ENCODE results near the gene CFAP69. TPM values are rescaled to one million over a fixed set of nuclear protein-coding genes. Genes with fewer than 3 reads are reported as not detected.

The CFAP69 gene
- total RNA-seq, 1 experiment from 2014 or later = 15.0 TPM

DNA sequence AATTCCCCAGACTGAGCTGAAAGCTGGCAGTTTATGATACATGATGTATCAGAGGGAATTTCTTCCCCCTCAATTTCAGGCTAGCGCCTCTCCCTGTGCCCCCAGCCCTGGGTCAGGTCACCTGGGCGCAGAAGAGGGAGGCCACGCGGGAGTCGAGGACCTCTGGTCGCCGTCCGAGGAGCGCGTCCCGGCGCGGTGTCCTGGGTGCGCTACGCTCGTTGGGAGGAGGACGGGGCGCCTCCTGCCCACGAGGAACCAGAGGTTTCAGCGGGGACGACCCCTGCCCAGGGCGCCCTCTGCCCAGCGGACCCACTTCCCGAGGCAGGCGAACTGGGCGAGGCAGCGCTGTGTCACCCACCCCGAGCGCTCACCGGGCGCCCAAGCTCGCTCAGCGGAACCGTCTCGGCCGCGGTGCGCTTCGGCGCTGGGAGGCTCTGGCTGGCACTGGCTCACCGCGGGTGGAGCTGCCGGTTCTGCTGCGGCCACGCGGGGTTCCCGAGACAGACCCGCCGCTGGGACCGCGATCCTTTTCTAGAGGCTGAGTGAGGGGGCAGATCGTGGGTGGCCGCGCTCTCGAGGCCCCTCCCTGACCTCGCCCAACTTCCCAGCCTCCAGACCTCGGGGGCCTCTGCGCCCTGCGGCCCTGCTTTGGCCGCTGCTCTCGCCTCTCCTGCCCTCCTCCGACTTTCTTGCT lies 76.0 kb downstream of the CFAP69 start, which contains the start of gene FAM237B:
Gene FAM237B (minus strand): TSS at position 504 of the 694 bp plus-strand sequence. CDS start 1,556 bp downstream, outside the sequence.
- H3K4me2 ChIP-seq = no peak within 1 kb of the TSS

DNA sequence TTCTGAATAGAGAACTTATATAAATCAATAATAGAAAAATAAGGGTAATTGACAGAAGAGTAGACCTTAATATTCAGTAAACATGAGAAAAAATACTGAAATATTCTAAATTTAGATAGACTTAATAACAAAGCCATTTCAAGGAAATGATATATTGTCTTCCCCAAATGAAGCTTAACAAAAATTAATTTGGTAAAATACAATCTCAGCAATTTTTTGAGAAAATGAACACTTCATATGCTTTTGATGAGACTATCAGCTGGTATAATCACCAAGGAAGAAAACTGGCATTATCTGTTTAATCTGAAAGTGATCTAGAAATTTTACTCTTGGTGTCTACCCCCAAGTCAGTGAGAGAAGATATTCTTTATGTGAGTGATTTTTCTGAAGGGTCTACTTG lies 77.9 kb downstream of the CFAP69 start:
- ChIA-PET CTCF (no interaction called here), POLR2A (ENCODE audit: unreplicated experiment) (no interaction called here)
- no peak overlapping the region for H3K27ac ChIP-seq
- no peak for TF ChIP-seq EZH2 (IDR thresholded peaks at IDR 0.05; ENCODE audit: low read depth)
- TF ChIP-seq, protein P1, sequence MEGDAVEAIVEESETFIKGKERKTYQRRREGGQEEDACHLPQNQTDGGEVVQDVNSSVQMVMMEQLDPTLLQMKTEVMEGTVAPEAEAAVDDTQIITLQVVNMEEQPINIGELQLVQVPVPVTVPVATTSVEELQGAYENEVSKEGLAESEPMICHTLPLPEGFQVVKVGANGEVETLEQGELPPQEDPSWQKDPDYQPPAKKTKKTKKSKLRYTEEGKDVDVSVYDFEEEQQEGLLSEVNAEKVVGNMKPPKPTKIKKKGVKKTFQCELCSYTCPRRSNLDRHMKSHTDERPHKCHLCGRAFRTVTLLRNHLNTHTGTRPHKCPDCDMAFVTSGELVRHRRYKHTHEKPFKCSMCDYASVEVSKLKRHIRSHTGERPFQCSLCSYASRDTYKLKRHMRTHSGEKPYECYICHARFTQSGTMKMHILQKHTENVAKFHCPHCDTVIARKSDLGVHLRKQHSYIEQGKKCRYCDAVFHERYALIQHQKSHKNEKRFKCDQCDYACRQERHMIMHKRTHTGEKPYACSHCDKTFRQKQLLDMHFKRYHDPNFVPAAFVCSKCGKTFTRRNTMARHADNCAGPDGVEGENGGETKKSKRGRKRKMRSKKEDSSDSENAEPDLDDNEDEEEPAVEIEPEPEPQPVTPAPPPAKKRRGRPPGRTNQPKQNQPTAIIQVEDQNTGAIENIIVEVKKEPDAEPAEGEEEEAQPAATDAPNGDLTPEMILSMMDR (conservative IDR thresholded peaks at IDR 0.05) = no peak
- no peaks in the 10 kb centered on the region for H3K36me3 ChIP-seq (ENCODE audit: low read depth)
- H3K4me2 ChIP-seq = no peak overlapping the region
- H3K4me3 ChIP-seq = no peak overlapping the region
- no peaks in the 10 kb centered on the region for H3K27me3 ChIP-seq (ENCODE audit: insufficient read depth, low read depth)
- intact Hi-C loops (cut with micrococcal nuclease; ENCODE audit: unreplicated experiment) = no loop called here
- no peak overlapping the region for H2AFZ ChIP-seq
- no TSS peak for BruUV-seq (replicated peaks)
- H3K9me3 ChIP-seq (ENCODE audit: insufficient read depth, low read depth) = no peaks in the 10 kb centered on the region
- H4K20me1 ChIP-seq (ENCODE audit: insufficient read depth) = no peaks in the 10 kb centered on the region
- no peaks in the 10 kb centered on the region for H3K9me2 ChIP-seq (ENCODE audit: insufficient read depth)
- no peaks in the 10 kb centered on the region for H3F3A ChIP-seq (ENCODE audit: insufficient read depth, low read depth)
- H3K79me2 ChIP-seq (ENCODE audit: low read depth) = no peaks in the 10 kb centered on the region
- no peaks in the 10 kb centered on the region for H3K4me1 ChIP-seq (replicated peaks; ENCODE audit: insufficient read depth)
- DNase-seq = no peak

More for the DNA sequence above, 76.0 kb downstream of the CFAP69 start, which contains the start of gene FAM237B:
- Histone ChIP-seq H3K4me3 (no peak within 1 kb of the TSS), H3K36me3 (ENCODE audit: low read depth) (no peaks in the 10 kb centered on the region), H2AFZ (no peak within 1 kb of the TSS), H3K79me2 (ENCODE audit: low read depth) (no peaks in the 10 kb centered on the region), H3K27ac (no peak within 1 kb of the TSS), H4K20me1 (ENCODE audit: insufficient read depth) (no peaks in the 10 kb centered on the region), H3F3A (ENCODE audit: insufficient read depth, low read depth) (no peaks in the 10 kb centered on the region), H3K4me1 (replicated peaks; ENCODE audit: insufficient read depth) (no peaks in the 10 kb centered on the region), H3K9me3 (ENCODE audit: insufficient read depth, low read depth) (no peaks in the 10 kb centered on the region), H3K27me3 (ENCODE audit: insufficient read depth, low read depth) (no peaks in the 10 kb centered on the region), H3K9me2 (ENCODE audit: insufficient read depth) (no peaks in the 10 kb centered on the region)
- intact Hi-C loops (cut with micrococcal nuclease; ENCODE audit: unreplicated experiment) = no loop called here
- POLR2A ChIA-PET (ENCODE audit: unreplicated experiment) = no interaction called here
- DNase-seq = no peak
- CTCF ChIA-PET = no interaction called here
- TF ChIP-seq, protein P1 (conservative IDR thresholded peaks at IDR 0.05) = no peak
- no peak for TF ChIP-seq EZH2 (IDR thresholded peaks at IDR 0.05; ENCODE audit: low read depth)
- no TSS peak for BruUV-seq (replicated peaks)

DNA sequence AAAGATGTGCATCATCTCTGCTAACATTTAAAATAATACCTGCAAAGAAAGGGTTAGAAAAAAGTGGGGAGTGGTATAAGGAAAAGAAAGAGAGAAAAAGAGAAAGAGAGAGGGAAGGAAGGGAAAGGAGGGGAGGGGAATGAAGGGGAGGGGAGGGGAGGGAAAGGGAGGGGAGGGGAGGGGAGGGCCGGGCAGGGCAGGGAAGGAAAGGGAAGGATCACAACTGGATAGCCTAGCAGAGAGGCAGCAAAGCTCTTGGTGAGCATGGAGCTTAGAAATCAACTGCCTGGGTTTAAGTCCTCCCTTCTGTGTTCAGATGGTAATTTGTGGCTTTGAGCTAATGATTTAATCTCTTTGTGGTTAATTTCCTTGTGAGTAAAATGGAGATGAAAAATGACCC lies 81.5 kb downstream of the CFAP69 start:
- H3K4me3 ChIP-seq = no peak overlapping the region
- H3K9me2 ChIP-seq (ENCODE audit: insufficient read depth) = no peaks in the 10 kb centered on the region
- no peak overlapping the region for H3K4me2 ChIP-seq
- CTCF ChIA-PET = no interaction called here
- no peaks in the 10 kb centered on the region for H3K27me3 ChIP-seq (ENCODE audit: insufficient read depth, low read depth)
- no peaks in the 10 kb centered on the region for H3K79me2 ChIP-seq (ENCODE audit: low read depth)
- H3K9me3 ChIP-seq (ENCODE audit: insufficient read depth, low read depth) = no peaks in the 10 kb centered on the region
- H3K4me1 ChIP-seq (replicated peaks; ENCODE audit: insufficient read depth) = no peaks in the 10 kb centered on the region
- POLR2A ChIA-PET (ENCODE audit: unreplicated experiment) = interaction anchor here (0.7 to 0.8 kb wide), 2 partner anchors 113 to 121 kb away, joined by 6 to 8 read pairs; no protein-coding TSS in a partner anchor
- no peak overlapping the region for H2AFZ ChIP-seq
- intact Hi-C loops (cut with micrococcal nuclease; ENCODE audit: unreplicated experiment) = no loop called here
- no peaks in the 10 kb centered on the region for H4K20me1 ChIP-seq (ENCODE audit: insufficient read depth)
- no peaks in the 10 kb centered on the region for H3K36me3 ChIP-seq (ENCODE audit: low read depth)
- TF ChIP-seq EZH2 (IDR thresholded peaks at IDR 0.05; ENCODE audit: low read depth) = no peak
- TF ChIP-seq, protein P1 (conservative IDR thresholded peaks at IDR 0.05) = no peak
- no TSS peak for BruUV-seq (replicated peaks)
- no peak for DNase-seq
- H3K27ac ChIP-seq = no peak overlapping the region
- H3F3A ChIP-seq (ENCODE audit: insufficient read depth, low read depth) = no peaks in the 10 kb centered on the region

All from PC-9 (cell line).